HepG2 (cell line): ENCODE measurements around the gene PCYT2. TPM values are rescaled to one million over a fixed set of nuclear protein-coding genes. Genes with fewer than 3 reads are reported as not detected.

Experiments used
- CBFB ChIP-seq: sonication (generic); formaldehyde crosslinking; IDR thresholded peaks from 2 replicates; pipeline ENCODE4 v1.4.0; 2020; ENCODE audit warnings: missing genetic modification reagents
- CCDC6 ChIP-seq: sonication (generic); formaldehyde crosslinking; IDR thresholded peaks from 2 replicates; pipeline ENCODE4 v1.8.1; 2022; ENCODE audit warnings: mild to moderate bottlenecking, missing genetic modification reagents, moderate library complexity
- KIAA2018 ChIP-seq: sonication (generic); formaldehyde crosslinking; IDR thresholded peaks from 2 replicates; pipeline ENCODE4 v1.5.0; 2020; ENCODE audit warnings: mild to moderate bottlenecking, missing genetic modification reagents, borderline replicate concordance
- MTF2 ChIP-seq: sonication (generic); formaldehyde crosslinking; IDR thresholded peaks from 2 replicates; pipeline ENCODE4 v1.5.0; 2020; ENCODE audit warnings: missing genetic modification reagents, borderline replicate concordance
- NCOR1 ChIP-seq: fragments of 200-600 bp; sonication (generic); IDR thresholded peaks from 2 replicates; pipeline ENCODE4 v1.7.0; 2017; ENCODE audit warnings: antibody characterized with exemption, low read length, borderline replicate concordance
- NFKB2 ChIP-seq: sonication (generic); formaldehyde crosslinking; IDR thresholded peaks from 2 replicates; pipeline ENCODE4 v1.4.0; 2020; ENCODE audit warnings: missing genetic modification reagents, borderline replicate concordance
- RBFOX2 ChIP-seq: fragments of 200-400 bp; formaldehyde crosslinking; IDR thresholded peaks from 2 replicates; pipeline ENCODE4 v1.6.1; 2017; ENCODE audit warnings: low read depth, mild to moderate bottlenecking, low read length
- TCF7L2 ChIP-seq: IDR thresholded peaks from 2 replicates; pipeline ENCODE4 v1.6.1; 2011; ENCODE audit warnings: mild to moderate bottlenecking, low read depth, low read length, moderate library complexity
- ZFYVE20 ChIP-seq: sonication (generic); formaldehyde crosslinking; IDR thresholded peaks from 2 replicates; pipeline ENCODE4 v1.8.0; 2023; ENCODE audit warnings: low read depth, mild to moderate bottlenecking, moderate library complexity, missing genetic modification reagents, borderline replicate concordance
- polyA plus RNA-seq, 8 experiments: library from polyadenylated mRNA; depleted of rRNA in 3 of 8; stranded (reverse) in 7 of 8; unstranded in 1 of 8; fragments of >200 nt; fragmentation: Illumina TruSeq in 4 of 8; extraction: Trizol in 4 of 8; gene quantifications; 2 replicates each; pipeline versions ENCODE4 v1.2.1 to v1.2.3, GENCODE V29; 2011 to 2016; ENCODE audit warnings: low read depth in 4 of 8, missing spikeins in 1 of 8, mixed read lengths in 1 of 8; ENCODE audit not compliant: insufficient read depth in 1 of 8
- total RNA-seq, 5 experiments: library from RNA; depleted of rRNA; stranded (reverse); fragments of >200 nt; fragmentation: Illumina TruSeq; extraction: Trizol; gene quantifications; 2 replicates each; pipeline ENCODE4 v1.2.3, GENCODE V29; 2016; ENCODE audit warnings: low read depth in 1 of 5
- TF ChIP-seq, protein P1 (sequence below): sonication (generic); formaldehyde crosslinking; IDR thresholded peaks from 2 replicates; pipeline ENCODE4 v1.4.0; 2020; ENCODE audit warnings: missing genetic modification reagents, mild to moderate bottlenecking, borderline replicate concordance
- TF ChIP-seq, protein P2 (sequence below): sonication (generic); formaldehyde crosslinking; IDR thresholded peaks from 2 replicates; pipeline ENCODE4 v1.5.1; 2020; ENCODE audit warnings: mild to moderate bottlenecking, missing genetic modification reagents

The PCYT2 gene
- total and polyA plus RNA-seq, 2 of the 13 experiments (the other 11 are each of a cell fraction or from before 2014, with no cell fraction given), result 147 to 297 TPM

- no peak for TF ChIP-seq KIAA2018
- no peak for TF ChIP-seq CCDC6 (CRISPR knock-in tag)
- TF ChIP-seq MTF2 (CRISPR knock-in tag), result no peak
- TF ChIP-seq CBFB (CRISPR knock-in tag), result no peak
- no peak for TF ChIP-seq NCOR1
- no peak for TF ChIP-seq TCF7L2
- TF ChIP-seq, protein P1, sequence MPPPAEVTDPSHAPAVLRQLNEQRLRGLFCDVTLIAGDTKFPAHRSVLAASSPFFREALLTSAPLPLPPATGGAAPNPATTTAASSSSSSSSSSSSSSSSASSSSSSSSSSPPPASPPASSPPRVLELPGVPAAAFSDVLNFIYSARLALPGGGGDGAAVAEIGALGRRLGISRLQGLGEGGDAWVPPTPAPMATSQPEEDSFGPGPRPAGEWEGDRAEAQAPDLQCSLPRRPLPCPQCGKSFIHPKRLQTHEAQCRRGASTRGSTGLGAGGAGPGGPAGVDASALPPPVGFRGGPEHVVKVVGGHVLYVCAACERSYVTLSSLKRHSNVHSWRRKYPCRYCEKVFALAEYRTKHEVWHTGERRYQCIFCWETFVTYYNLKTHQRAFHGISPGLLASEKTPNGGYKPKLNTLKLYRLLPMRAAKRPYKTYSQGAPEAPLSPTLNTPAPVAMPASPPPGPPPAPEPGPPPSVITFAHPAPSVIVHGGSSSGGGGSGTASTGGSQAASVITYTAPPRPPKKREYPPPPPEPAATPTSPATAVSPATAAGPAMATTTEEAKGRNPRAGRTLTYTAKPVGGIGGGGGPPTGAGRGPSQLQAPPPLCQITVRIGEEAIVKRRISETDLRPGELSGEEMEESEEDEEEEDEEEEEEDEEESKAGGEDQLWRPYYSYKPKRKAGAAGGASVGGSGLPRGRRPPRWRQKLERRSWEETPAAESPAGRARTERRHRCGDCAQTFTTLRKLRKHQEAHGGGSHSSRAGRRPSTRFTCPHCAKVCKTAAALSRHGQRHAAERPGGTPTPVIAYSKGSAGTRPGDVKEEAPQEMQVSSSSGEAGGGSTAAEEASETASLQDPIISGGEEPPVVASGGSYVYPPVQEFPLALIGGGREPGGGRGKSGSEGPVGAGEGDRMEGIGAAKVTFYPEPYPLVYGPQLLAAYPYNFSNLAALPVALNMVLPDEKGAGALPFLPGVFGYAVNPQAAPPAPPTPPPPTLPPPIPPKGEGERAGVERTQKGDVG (CRISPR knock-in tag), result no peak
- no peak for TF ChIP-seq NFKB2 (CRISPR knock-in tag)
- peak; percentile 60; the same call in 1 of the 2 replicates for TF ChIP-seq RBFOX2
- no peak for TF ChIP-seq ZFYVE20 (CRISPR knock-in tag)
- TF ChIP-seq, protein P2, sequence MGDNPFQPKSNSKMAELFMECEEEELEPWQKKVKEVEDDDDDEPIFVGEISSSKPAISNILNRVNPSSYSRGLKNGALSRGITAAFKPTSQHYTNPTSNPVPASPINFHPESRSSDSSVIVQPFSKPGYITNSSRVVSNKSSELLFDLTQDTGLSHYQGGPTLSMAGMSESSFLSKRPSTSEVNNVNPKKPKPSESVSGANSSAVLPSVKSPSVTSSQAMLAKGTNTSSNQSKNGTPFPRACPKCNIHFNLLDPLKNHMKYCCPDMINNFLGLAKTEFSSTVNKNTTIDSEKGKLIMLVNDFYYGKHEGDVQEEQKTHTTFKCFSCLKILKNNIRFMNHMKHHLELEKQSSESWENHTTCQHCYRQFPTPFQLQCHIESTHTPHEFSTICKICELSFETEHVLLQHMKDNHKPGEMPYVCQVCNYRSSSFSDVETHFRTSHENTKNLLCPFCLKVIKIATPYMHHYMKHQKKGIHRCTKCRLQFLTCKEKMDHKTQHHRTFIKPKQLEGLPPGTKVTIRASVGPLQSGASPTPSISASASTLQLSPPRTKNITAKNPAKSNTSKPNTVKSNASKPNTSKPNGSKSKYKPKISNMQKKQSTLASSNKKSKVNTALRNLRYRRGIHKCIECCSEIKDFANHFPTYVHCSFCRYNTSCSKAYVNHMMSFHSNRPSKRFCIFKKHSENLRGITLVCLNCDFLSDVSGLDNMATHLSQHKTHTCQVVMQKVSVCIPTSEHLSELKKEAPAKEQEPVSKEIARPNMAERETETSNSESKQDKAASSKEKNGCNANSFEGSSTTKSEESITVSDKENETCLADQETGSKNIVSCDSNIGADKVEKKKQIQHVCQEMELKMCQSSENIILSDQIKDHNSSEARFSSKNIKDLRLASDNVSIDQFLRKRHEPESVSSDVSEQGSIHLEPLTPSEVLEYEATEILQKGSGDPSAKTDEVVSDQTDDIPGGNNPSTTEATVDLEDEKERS, result no peak
These were observed 52.8 kb downstream of the PCYT2 start (continued) for GRCh38 chr17:81858170-81858966.
